WERI-Rb-1 (cell line): ENCODE measurements around the gene DISP3.

ENCODE experiments used
- DNase-seq: peaks from one replicate; pipeline ENCODE4 v3.0.0-alpha.2; 2020
- H3K27ac ChIP-seq: fragments of 250-450 bp; sonication (Bioruptor Pico); 2 replicates; pipeline ENCODE4 v1.5.1; 2020; ENCODE audit warnings: mild to moderate bottlenecking, moderate library complexity
- H3K27me3 ChIP-seq: fragments of 250-450 bp; sonication (Bioruptor Pico); 2 replicates; pipeline ENCODE4 v1.5.1; 2021; ENCODE audit warnings: mild to moderate bottlenecking, low read depth, moderate library complexity; ENCODE audit not compliant: insufficient read depth, severe bottlenecking
- H3K36me3 ChIP-seq: fragments of 250-450 bp; sonication (Bioruptor Pico); 2 replicates; pipeline ENCODE4 v1.5.1; 2020; ENCODE audit warnings: mild to moderate bottlenecking, moderate library complexity
- H3K4me3 ChIP-seq: 2 replicates; pipeline ENCODE4 v1.5.1; 2011; ENCODE audit warnings: low read depth, mild to moderate bottlenecking, control low read depth, low read length
- H3K9me3 ChIP-seq: fragments of 250-450 bp; sonication (Bioruptor Pico); 2 replicates; pipeline ENCODE4 v1.5.1; 2021; ENCODE audit warnings: mild to moderate bottlenecking, moderate library complexity; ENCODE audit not compliant: severe bottlenecking
- CTCF ChIP-seq: IDR thresholded peaks from 2 replicates; pipeline ENCODE4 v1.5.1; 2011; ENCODE audit warnings: low read depth, mild to moderate bottlenecking, control low read depth, inconsistent platforms, low read length

Gene DISP3

GRCh38 chr1:11472284-11472683 lies 6.7 kb upstream of the DISP3 start:
- H3K27ac ChIP-seq: no peak overlapping the region
- H3K27me3 ChIP-seq: no peaks in the 10 kb centered on the region
- no peaks in the 10 kb centered on the region for H3K36me3 ChIP-seq
- DNase-seq: no peak
- no peak overlapping the region for H3K4me3 ChIP-seq
- H3K9me3 ChIP-seq: no peaks in the 10 kb centered on the region
- TF ChIP-seq CTCF: no peak

GRCh38 chr1:11472741-11473140 lies 6.2 kb upstream of the DISP3 start:
- H3K27ac ChIP-seq: no peak overlapping the region
- DNase-seq: no peak
- no peak overlapping the region for H3K4me3 ChIP-seq
- no peaks in the 10 kb centered on the region for H3K27me3 ChIP-seq
- TF ChIP-seq CTCF: no peak
- no peaks in the 10 kb centered on the region for H3K36me3 ChIP-seq
- H3K9me3 ChIP-seq: no peaks in the 10 kb centered on the region

- no peaks in the 10 kb centered on the region for H3K36me3 ChIP-seq
- TF ChIP-seq CTCF: no peak
- DNase-seq: no peak
- H3K9me3 ChIP-seq: no peaks in the 10 kb centered on the region
- H3K27ac ChIP-seq: no peak overlapping the region
- no peak overlapping the region for H3K4me3 ChIP-seq
- no peaks in the 10 kb centered on the region for H3K27me3 ChIP-seq
Measured at GRCh38 chr1:11473491-11474034, 5.4 kb upstream of the DISP3 start.

GRCh38 chr1:11474826-11475225 lies 4.1 kb upstream of the DISP3 start:
- Histone ChIP-seq H3K27ac (peak overlapping the region; percentile 63), H3K9me3 (no peaks in the 10 kb centered on the region), H3K27me3 (no peaks in the 10 kb centered on the region), H3K4me3 (no peak overlapping the region), H3K36me3 (peaks cover 5% of the 10 kb centered on the region)
- peak; percentile 33 for DNase-seq
- no peak for TF ChIP-seq CTCF

- peak; percentile 73 for DNase-seq
- peaks cover 12% of the 10 kb centered on the region for H3K36me3 ChIP-seq
- H3K27ac ChIP-seq: peak overlapping the region; percentile 63
- no peaks in the 10 kb centered on the region for H3K27me3 ChIP-seq
- H3K9me3 ChIP-seq: no peaks in the 10 kb centered on the region
- no peak overlapping the region for H3K4me3 ChIP-seq
- no peak for TF ChIP-seq CTCF
Measured at GRCh38 chr1:11475748-11476147, 3.2 kb upstream of the DISP3 start.

- Histone ChIP-seq H3K27me3 (no peaks in the 10 kb centered on the region), H3K4me3 (peak overlapping the region; percentile 69), H3K36me3 (peaks cover 45% of the 10 kb centered on the region), H3K27ac (peak overlapping the region; percentile 99), H3K9me3 (no peaks in the 10 kb centered on the region)
- no peak for TF ChIP-seq CTCF
- DNase-seq: no peak
Measured at GRCh38 chr1:11479375-11479979, 522 bp downstream of the DISP3 start.
